Measurements from ENCODE around the gene NUDT6.
"Not testable (repeated sequence)": the region's sequence is repeated elsewhere in the genome, so short reads cannot be mapped to it uniquely, and the experiment has no call there.

Gene NUDT6

GRCh38 chr4:122868235-122868634 is 54.2 kb downstream of the NUDT6 start:
- H3K9me3 ChIP-seq (ENCODE audit: control insufficient read depth, insufficient read depth, low read length); H3K4me1 ChIP-seq (ENCODE audit: control insufficient read depth, insufficient read depth, low read length); H3K4me3 ChIP-seq (ENCODE audit: low read depth, low read length); H3K9ac ChIP-seq (ENCODE audit: low read depth, low read length); H3K36me3 ChIP-seq (ENCODE audit: control insufficient read depth, insufficient read depth, low read length); H3K27me3 ChIP-seq (ENCODE audit: control insufficient read depth, insufficient read depth, low read length): not testable (repeated sequence)

- Histone ChIP-seq H3K36me3 (ENCODE audit: control insufficient read depth, insufficient read depth, low read length) (no peaks in the 10 kb centered on the region), H3K9me3 (ENCODE audit: control insufficient read depth, insufficient read depth, low read length) (no peaks in the 10 kb centered on the region), H3K9ac (ENCODE audit: low read depth, low read length) (no peak overlapping the region), H3K4me1 (ENCODE audit: control insufficient read depth, insufficient read depth, low read length) (peaks cover 3% of the 10 kb centered on the region), H3K4me3 (ENCODE audit: low read depth, low read length) (no peak overlapping the region), H3K27me3 (ENCODE audit: control insufficient read depth, insufficient read depth, low read length) (no peaks in the 10 kb centered on the region)
Observed at GRCh38 chr4:122865425-122865824, 57.0 kb downstream of the NUDT6 start.

GRCh38 chr4:122863639-122864038 is 58.8 kb downstream of the NUDT6 start:
- no peaks in the 10 kb centered on the region for H3K36me3 ChIP-seq (ENCODE audit: control insufficient read depth, insufficient read depth, low read length)

GRCh38 chr4:122861172-122861943 is 61.0 kb downstream of the NUDT6 start:
- Histone ChIP-seq H3K9ac (ENCODE audit: low read depth, low read length) (no peak overlapping the region), H3K4me3 (ENCODE audit: low read depth, low read length) (no peak overlapping the region), H3K9me3 (ENCODE audit: control insufficient read depth, insufficient read depth, low read length) (no peaks in the 10 kb centered on the region), H3K27me3 (ENCODE audit: control insufficient read depth, insufficient read depth, low read length) (no peaks in the 10 kb centered on the region), H3K36me3 (ENCODE audit: control insufficient read depth, insufficient read depth, low read length) (no peaks in the 10 kb centered on the region), H3K4me1 (ENCODE audit: control insufficient read depth, insufficient read depth, low read length) (peaks cover 23% of the 10 kb centered on the region)

More at GRCh38 chr4:122863639-122864038, 58.8 kb downstream of the NUDT6 start:
- no peak overlapping the region for H3K4me3 ChIP-seq (ENCODE audit: low read depth, low read length)
- H3K4me1 ChIP-seq (ENCODE audit: control insufficient read depth, insufficient read depth, low read length): peaks cover 8% of the 10 kb centered on the region
- no peaks in the 10 kb centered on the region for H3K27me3 ChIP-seq (ENCODE audit: control insufficient read depth, insufficient read depth, low read length)
- H3K9ac ChIP-seq (ENCODE audit: low read depth, low read length): no peak overlapping the region
- H3K9me3 ChIP-seq (ENCODE audit: control insufficient read depth, insufficient read depth, low read length): no peaks in the 10 kb centered on the region

DNA sequence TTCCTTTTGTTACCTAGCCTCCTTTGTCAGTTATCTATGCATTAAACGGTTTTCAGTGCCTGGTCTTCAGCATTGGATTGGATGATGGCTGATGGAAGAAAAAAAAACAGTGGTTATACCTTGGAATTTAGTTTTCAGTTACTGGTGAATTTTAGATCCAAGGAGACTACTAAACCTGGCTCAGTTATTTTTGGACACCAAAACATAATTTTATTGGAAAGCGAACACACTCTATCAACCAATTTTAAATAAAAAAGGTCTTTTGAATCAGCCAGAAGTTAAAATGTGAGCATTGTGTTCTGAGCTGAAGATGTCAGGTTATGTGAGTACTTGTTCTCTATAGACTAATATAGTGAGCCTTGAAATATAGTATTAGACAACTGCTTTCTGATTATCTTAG is 63.7 kb downstream of the NUDT6 start:
- Histone ChIP-seq H3K9me3 (ENCODE audit: control insufficient read depth, insufficient read depth, low read length) (no peaks in the 10 kb centered on the region), H3K4me3 (ENCODE audit: low read depth, low read length) (no peak overlapping the region), H3K4me1 (ENCODE audit: control insufficient read depth, insufficient read depth, low read length) (peaks cover 39% of the 10 kb centered on the region), H3K36me3 (ENCODE audit: control insufficient read depth, insufficient read depth, low read length) (no peaks in the 10 kb centered on the region), H3K9ac (ENCODE audit: low read depth, low read length) (no peak overlapping the region), H3K27me3 (ENCODE audit: control insufficient read depth, insufficient read depth, low read length) (no peaks in the 10 kb centered on the region)

- Histone ChIP-seq H3K4me3 (ENCODE audit: low read depth, low read length) (no peak overlapping the region), H3K4me1 (ENCODE audit: control insufficient read depth, insufficient read depth, low read length) (peaks cover 44% of the 10 kb centered on the region), H3K27me3 (ENCODE audit: control insufficient read depth, insufficient read depth, low read length) (no peaks in the 10 kb centered on the region), H3K9ac (ENCODE audit: low read depth, low read length) (no peak overlapping the region), H3K36me3 (ENCODE audit: control insufficient read depth, insufficient read depth, low read length) (no peaks in the 10 kb centered on the region), H3K9me3 (ENCODE audit: control insufficient read depth, insufficient read depth, low read length) (no peaks in the 10 kb centered on the region)
Observed at GRCh38 chr4:122857160-122857559, 65.2 kb downstream of the NUDT6 start.

GRCh38 chr4:122855353-122855890 is 67.0 kb downstream of the NUDT6 start:
- Histone ChIP-seq H3K9ac (ENCODE audit: low read depth, low read length) (no peak overlapping the region), H3K9me3 (ENCODE audit: control insufficient read depth, insufficient read depth, low read length) (no peaks in the 10 kb centered on the region), H3K36me3 (ENCODE audit: control insufficient read depth, insufficient read depth, low read length) (no peaks in the 10 kb centered on the region), H3K4me3 (ENCODE audit: low read depth, low read length) (no peak overlapping the region), H3K4me1 (ENCODE audit: control insufficient read depth, insufficient read depth, low read length) (peaks cover 47% of the 10 kb centered on the region), H3K27me3 (ENCODE audit: control insufficient read depth, insufficient read depth, low read length) (no peaks in the 10 kb centered on the region)

DNA sequence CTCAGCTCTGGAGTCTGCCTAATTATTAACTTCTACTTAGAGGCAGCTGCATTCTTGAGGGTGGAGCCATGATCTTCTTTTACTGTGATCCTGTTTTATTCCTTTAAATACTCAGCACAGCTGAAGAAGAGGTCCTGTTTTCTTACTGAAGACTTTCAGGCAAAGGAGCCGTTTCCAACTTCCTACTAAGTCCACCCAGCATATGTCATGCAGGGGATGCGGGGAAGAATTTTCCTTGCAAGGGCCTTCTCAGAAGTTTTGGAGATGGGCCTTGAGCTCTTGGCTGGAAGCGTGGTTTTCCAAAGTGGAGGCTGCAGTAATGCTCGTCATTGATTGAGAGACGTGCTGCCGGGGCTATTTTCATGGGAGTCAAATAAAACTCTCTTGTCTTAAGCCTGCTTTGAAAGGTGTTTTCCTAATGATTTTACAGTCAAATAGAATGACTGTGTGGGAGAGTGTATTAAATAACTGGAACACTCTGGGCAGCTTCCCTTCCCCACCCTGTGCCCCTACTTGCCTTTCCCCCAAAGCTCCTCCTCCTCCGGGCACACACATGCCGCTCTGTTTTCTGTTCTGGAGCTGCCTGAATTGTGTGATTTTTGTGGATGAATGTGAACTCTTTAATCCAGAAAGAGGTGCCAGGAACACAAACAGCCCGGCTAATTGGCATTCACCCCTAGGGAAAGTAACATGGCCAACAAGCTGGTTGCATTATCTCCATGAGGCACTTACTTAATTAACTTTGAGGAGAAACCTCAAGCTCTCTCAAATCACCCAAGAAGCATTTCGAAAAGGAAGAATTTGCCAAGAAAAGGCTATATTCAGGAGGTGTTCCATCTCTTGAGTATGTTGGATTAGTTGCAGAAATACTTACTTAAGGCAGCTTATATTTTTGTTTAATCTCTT is 67.7 kb downstream of the NUDT6 start:
- peaks cover 44% of the 10 kb centered on the region for H3K4me1 ChIP-seq (ENCODE audit: control insufficient read depth, insufficient read depth, low read length)
- H3K36me3 ChIP-seq (ENCODE audit: control insufficient read depth, insufficient read depth, low read length): no peaks in the 10 kb centered on the region
- no peaks in the 10 kb centered on the region for H3K9me3 ChIP-seq (ENCODE audit: control insufficient read depth, insufficient read depth, low read length)
- H3K4me3 ChIP-seq (ENCODE audit: low read depth, low read length): no peak overlapping the region
- H3K9ac ChIP-seq (ENCODE audit: low read depth, low read length): no peak overlapping the region
- H3K27me3 ChIP-seq (ENCODE audit: control insufficient read depth, insufficient read depth, low read length): no peaks in the 10 kb centered on the region

DNA sequence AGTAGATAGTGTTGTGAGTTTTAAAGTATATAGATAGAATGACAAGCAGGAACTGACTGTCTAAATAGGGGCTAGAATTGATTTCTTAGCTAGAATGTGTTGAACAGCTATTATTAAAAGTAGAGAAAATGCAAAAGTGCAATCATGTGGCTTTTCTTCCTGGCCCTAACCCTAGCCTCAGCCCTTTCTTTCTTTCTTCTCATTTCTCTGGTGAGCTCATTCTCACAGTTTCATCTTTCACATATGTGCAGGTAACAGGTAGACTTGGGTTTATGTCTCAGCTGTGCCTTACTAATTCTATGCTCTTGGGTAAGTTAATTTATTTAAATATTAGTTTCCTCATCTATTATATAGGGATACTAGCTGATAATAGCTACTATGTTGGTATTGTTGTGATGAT is 70.8 kb downstream of the NUDT6 start:
- no peaks in the 10 kb centered on the region for H3K27me3 ChIP-seq (ENCODE audit: control insufficient read depth, insufficient read depth, low read length)
- no peak overlapping the region for H3K4me3 ChIP-seq (ENCODE audit: low read depth, low read length)
- H3K9me3 ChIP-seq (ENCODE audit: control insufficient read depth, insufficient read depth, low read length): no peaks in the 10 kb centered on the region
- H3K36me3 ChIP-seq (ENCODE audit: control insufficient read depth, insufficient read depth, low read length): no peaks in the 10 kb centered on the region
- H3K4me1 ChIP-seq (ENCODE audit: control insufficient read depth, insufficient read depth, low read length): peaks cover 44% of the 10 kb centered on the region
- H3K9ac ChIP-seq (ENCODE audit: low read depth, low read length): no peak overlapping the region

DNA sequence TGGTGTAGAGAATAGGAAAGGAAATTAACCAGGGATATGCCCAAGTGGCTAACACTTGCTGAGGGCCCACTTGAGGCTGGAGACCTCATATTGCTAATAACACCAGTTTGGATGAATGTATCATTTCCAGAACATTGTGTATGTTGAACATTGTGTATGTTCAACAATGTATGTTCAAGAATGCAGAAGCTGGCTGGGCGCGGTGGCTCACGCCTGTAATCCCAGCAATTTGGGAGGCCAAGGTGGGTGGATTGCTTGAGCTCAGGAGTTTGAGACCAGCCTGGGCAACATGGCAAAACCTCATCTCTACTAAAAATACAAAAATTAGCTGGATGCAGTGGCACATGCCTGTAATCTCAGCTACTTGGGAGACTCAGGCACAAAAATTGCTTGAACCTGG is 72.6 kb downstream of the NUDT6 start:
- peaks cover 49% of the 10 kb centered on the region for H3K4me1 ChIP-seq (ENCODE audit: control insufficient read depth, insufficient read depth, low read length)

DNA sequence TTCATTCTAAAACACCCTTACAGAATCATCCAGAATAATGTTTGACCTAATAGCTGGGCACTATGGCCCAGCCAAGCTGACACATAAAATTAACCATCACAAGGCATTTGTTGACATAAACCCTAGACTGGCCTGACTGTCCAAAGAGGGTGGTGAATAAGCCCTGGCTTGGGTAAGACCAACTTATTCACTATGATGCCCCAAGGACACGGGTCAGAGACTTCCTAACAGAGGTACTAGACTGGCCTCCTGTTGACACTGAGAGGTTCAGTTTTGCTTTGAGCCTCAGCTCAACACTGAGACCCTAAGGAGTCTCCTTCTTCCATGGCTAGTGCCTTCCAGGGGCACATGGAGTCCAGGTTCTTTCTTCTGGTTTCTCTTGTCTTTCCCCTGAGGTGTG is 74.5 kb downstream of the NUDT6 start:
- Histone ChIP-seq H3K27me3 (ENCODE audit: control insufficient read depth, insufficient read depth, low read length) (no peaks in the 10 kb centered on the region), H3K9me3 (ENCODE audit: control insufficient read depth, insufficient read depth, low read length) (no peaks in the 10 kb centered on the region), H3K9ac (ENCODE audit: low read depth, low read length) (no peak overlapping the region), H3K4me1 (ENCODE audit: control insufficient read depth, insufficient read depth, low read length) (peaks cover 43% of the 10 kb centered on the region), H3K36me3 (ENCODE audit: control insufficient read depth, insufficient read depth, low read length) (no peaks in the 10 kb centered on the region), H3K4me3 (ENCODE audit: low read depth, low read length) (no peak overlapping the region)

More for the DNA sequence above, 72.6 kb downstream of the NUDT6 start:
- not testable (repeated sequence) for H3K4me3 ChIP-seq (ENCODE audit: low read depth, low read length); H3K9ac ChIP-seq (ENCODE audit: low read depth, low read length); H3K36me3 ChIP-seq (ENCODE audit: control insufficient read depth, insufficient read depth, low read length); H3K27me3 ChIP-seq (ENCODE audit: control insufficient read depth, insufficient read depth, low read length); H3K9me3 ChIP-seq (ENCODE audit: control insufficient read depth, insufficient read depth, low read length)

Measured in iPS-15b (cell line).